Common myeloid progenitor, CD34-positive (primary cell): Measurements from ENCODE around the gene ATP6V0B.

Experiments
- CTCF ChIA-PET: fragments of 350-600 bp; sonication (Branson Sonifier 250); formaldehyde crosslinking; loops from one replicate; lab custom pipeline; 2021; ENCODE audit warnings: antibody characterized with exemption; lab: Charles Lee
- POLR2A ChIA-PET: fragments of 350-600 bp; sonication (Branson Sonifier 250); formaldehyde crosslinking; loops from one replicate; lab custom pipeline; 2021; ENCODE audit warnings: antibody characterized with exemption; lab: Charles Lee
- DNase-seq, 3 donors: peaks; one replicate each; pipeline versions ENCODE4 v3.0.0 to v3.0.0-alpha.2; 2013
- H3K27ac ChIP-seq, 2 experiments: 1 replicate in 1 of 2; 2 replicates in 1 of 2; pipeline ENCODE4 v1.7.0; 2013; ENCODE audit warnings: inconsistent platforms in 2 of 2, low read length in 2 of 2, mild to moderate bottlenecking in 2 of 2, low read depth in 1 of 2, moderate library complexity in 1 of 2; ENCODE audit not compliant: severe bottlenecking in 2 of 2, insufficient read depth in 1 of 2, poor library complexity in 1 of 2
- H3K27me3 ChIP-seq, 5 experiments: replicated peaks in 2 of 5; 1 replicate in 3 of 5; 2 replicates in 2 of 5; pipeline versions ENCODE4 v1.6.1 to v1.7.0; 2013; ENCODE audit warnings: low read length in 4 of 5, mild to moderate bottlenecking in 2 of 5, moderate library complexity in 2 of 5, inconsistent platforms in 1 of 5; ENCODE audit not compliant: insufficient read depth in 5 of 5, control insufficient read depth in 4 of 5
- H3K36me3 ChIP-seq, 4 experiments: 1 replicate in 2 of 4; 2 replicates in 2 of 4; pipeline versions ENCODE4 v1.6.1 to v1.7.0; 2013; ENCODE audit warnings: low read length in 3 of 4, control low read depth in 1 of 4, mild to moderate bottlenecking in 1 of 4; ENCODE audit not compliant: control insufficient read depth in 4 of 4, insufficient read depth in 4 of 4
- H3K4me1 ChIP-seq, 4 experiments: 1 replicate in 3 of 4; 2 replicates in 1 of 4; pipeline versions ENCODE4 v1.6.1 to v1.7.1; 2013; ENCODE audit warnings: low read length in 3 of 4, mild to moderate bottlenecking in 3 of 4, control low read depth in 1 of 4, inconsistent platforms in 1 of 4, moderate library complexity in 1 of 4; ENCODE audit not compliant: control insufficient read depth in 4 of 4, insufficient read depth in 4 of 4; ENCODE audit errors: control extremely low read depth in 1 of 4
- H3K4me3 ChIP-seq, 7 experiments: 1 replicate in 4 of 7; 2 replicates in 3 of 7; pipeline versions ENCODE4 v1.5.1 to v1.7.0; 2013; ENCODE audit warnings: mild to moderate bottlenecking in 7 of 7, low read length in 6 of 7, moderate library complexity in 6 of 7, inconsistent platforms in 2 of 7, low read depth in 2 of 7, control low read depth in 1 of 7; ENCODE audit not compliant: insufficient read depth in 4 of 7, control insufficient read depth in 1 of 7; ENCODE audit errors: extremely low read depth in 1 of 7
- H3K9me3 ChIP-seq, 5 experiments: 1 replicate in 4 of 5; 2 replicates in 1 of 5; pipeline versions ENCODE4 v1.6.1 to v1.7.1; 2013; ENCODE audit warnings: low read length in 4 of 5, mild to moderate bottlenecking in 2 of 5, inconsistent platforms in 1 of 5, low read depth in 1 of 5, moderate library complexity in 1 of 5; ENCODE audit not compliant: control insufficient read depth in 4 of 5, insufficient read depth in 2 of 5; ENCODE audit errors: control extremely low read depth in 1 of 5
- WGBS: methylation state at CpG from one replicate; pipeline ENCODE4 v1.1.5; 2013; ENCODE audit not compliant: insufficient coverage; 5-methylcytosine and 5-hydroxymethylcytosine counted together

The ATP6V0B gene

DNA sequence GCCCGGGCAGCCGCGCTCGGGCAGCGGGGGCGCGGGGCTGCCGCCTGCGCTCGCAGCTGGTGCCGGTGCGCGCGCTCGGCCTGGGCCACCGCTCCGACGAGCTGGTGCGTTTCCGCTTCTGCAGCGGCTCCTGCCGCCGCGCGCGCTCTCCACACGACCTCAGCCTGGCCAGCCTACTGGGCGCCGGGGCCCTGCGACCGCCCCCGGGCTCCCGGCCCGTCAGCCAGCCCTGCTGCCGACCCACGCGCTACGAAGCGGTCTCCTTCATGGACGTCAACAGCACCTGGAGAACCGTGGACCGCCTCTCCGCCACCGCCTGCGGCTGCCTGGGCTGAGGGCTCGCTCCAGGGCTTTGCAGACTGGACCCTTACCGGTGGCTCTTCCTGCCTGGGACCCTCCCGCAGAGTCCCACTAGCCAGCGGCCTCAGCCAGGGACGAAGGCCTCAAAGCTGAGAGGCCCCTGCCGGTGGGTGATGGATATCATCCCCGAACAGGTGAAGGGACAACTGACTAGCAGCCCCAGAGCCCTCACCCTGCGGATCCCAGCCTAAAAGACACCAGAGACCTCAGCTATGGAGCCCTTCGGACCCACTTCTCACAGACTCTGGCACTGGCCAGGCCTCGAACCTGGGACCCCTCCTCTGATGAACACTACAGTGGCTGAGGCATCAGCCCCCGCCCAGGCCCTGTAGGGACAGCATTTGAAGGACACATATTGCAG lies 38.2 kb upstream of the ATP6V0B start:
- Histone ChIP-seq H3K27ac (no peak overlapping the region), H3K27me3 (peaks cover 0 to 26% (median 3%) of the 10 kb centered on the region in 5 experiments), H3K4me3 (peak overlapping the region; percentile 9 to 79 (median 42)), H3K36me3 (no peaks in the 10 kb centered on the region), H3K9me3 (no peaks in the 10 kb centered on the region), H3K4me1 (peaks cover 0 to 37% (median 25%) of the 10 kb centered on the region in 4 experiments)
- WGBS = 14% methylated on average over 46 of the region's 56 CpGs
- ChIA-PET POLR2A (interaction anchor here (0.9 kb wide), 1 partner anchor 10 kb away, joined by 3 read pairs; the partner anchor contains the start of gene IPO13), CTCF (interaction anchor here (0.8 to 8.3 kb wide), 4 partner anchors 10 to 172 kb away, joined by 3 to 247 read pairs (median 74); partner anchors contain the start of gene IPO13)
- DNase-seq = peak; percentile 25 to 76 (median 62)

- POLR2A ChIA-PET = interaction anchor here (0.9 kb wide), 1 partner anchor 10 kb away, joined by 3 read pairs; the partner anchor contains the start of gene IPO13
- no peak overlapping the region for H3K27ac ChIP-seq
- H3K4me1 ChIP-seq = peaks cover 0 to 37% (median 25%) of the 10 kb centered on the region in 4 experiments
- no peak for DNase-seq
- peaks cover 0 to 3% (median 0%) of the 10 kb centered on the region in 4 experiments for H3K36me3 ChIP-seq
- no peaks in the 10 kb centered on the region for H3K9me3 ChIP-seq
- H3K4me3 ChIP-seq = no peak overlapping the region
- 85% methylated on average over 6 of the region's 8 CpGs for WGBS
- CTCF ChIA-PET = interaction anchor here (0.5 to 6.0 kb wide), 4 partner anchors 10 to 173 kb away, joined by 3 to 120 read pairs (median 15); partner anchors contain the start of gene IPO13
- H3K27me3 ChIP-seq = peaks cover 0 to 26% (median 3%) of the 10 kb centered on the region in 5 experiments
Observed at GRCh38 chr1:43937179-43937865, 37.4 kb upstream of the ATP6V0B start.

DNA sequence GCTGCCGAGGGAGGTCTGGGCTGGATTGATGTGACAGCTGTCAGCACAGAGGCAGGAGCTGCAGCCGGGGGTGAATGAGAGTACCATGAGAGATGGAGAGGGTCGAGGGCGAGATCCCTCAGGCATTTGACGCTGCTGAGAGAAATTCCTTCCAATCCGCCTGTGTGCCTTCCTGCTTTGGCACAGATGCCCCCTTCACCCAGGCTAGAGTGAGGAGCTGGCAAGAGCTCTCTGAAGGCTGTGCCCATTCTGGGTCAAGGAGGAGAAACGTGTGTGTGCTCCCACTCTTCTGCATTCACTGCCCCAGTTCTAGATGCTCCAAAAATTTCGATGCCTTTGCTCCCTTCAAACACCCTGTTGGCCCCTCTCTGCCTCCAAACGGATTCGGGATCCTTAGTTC lies 36.4 kb upstream of the ATP6V0B start:
- POLR2A ChIA-PET = no interaction called here
- no peak for DNase-seq
- Histone ChIP-seq H3K27me3 (peaks cover 0 to 20% (median 3%) of the 10 kb centered on the region in 5 experiments), H3K9me3 (no peaks in the 10 kb centered on the region), H3K27ac (no peak overlapping the region), H3K4me3 (no peak overlapping the region), H3K36me3 (peaks cover 0 to 3% (median 0%) of the 10 kb centered on the region in 4 experiments), H3K4me1 (peaks cover 0 to 30% (median 21%) of the 10 kb centered on the region in 4 experiments)
- CTCF ChIA-PET = interaction anchor here (0.9 to 4.1 kb wide), 3 partner anchors 8 to 174 kb away, joined by 3 to 27 read pairs (median 7); no protein-coding TSS in a partner anchor
- 95% methylated on average over 10 of the region's 10 CpGs for WGBS

GRCh38 chr1:43938892-43939587 lies 35.7 kb upstream of the ATP6V0B start:
- peaks cover 0 to 13% (median under 1%) of the 10 kb centered on the region in 5 experiments for H3K27me3 ChIP-seq
- DNase-seq = no peak
- H3K27ac ChIP-seq = no peak overlapping the region
- ChIA-PET CTCF (interaction anchor here (2.0 to 4.1 kb wide), 2 partner anchors 9 to 175 kb away, joined by 7 to 27 read pairs; no protein-coding TSS in a partner anchor), POLR2A (no interaction called here)
- H3K4me1 ChIP-seq = peaks cover 0 to 23% (median 14%) of the 10 kb centered on the region in 4 experiments
- 95% methylated on average over 2 of the region's 3 CpGs for WGBS
- H3K9me3 ChIP-seq = no peaks in the 10 kb centered on the region
- peaks cover 0 to 3% (median 0%) of the 10 kb centered on the region in 4 experiments for H3K36me3 ChIP-seq
- no peak overlapping the region for H3K4me3 ChIP-seq

DNA sequence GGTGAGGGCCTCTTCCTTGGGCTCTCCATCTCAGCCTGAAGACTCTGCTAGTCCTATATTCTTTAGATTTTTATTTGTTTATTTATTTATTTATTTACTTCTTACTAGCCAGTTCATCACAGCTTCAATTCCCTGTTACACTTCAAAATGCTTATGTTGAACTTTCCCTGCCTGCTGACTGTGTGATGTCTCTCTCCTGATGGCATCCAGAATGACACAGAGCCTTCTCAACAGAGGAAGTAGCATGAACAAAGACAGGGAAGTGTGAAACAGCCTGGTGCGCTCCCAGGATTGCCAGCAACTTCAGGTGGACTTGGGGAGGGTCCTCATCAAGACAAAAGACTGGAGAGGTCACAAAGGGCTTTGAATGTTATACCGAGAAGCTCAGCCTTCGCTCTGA lies 32.3 kb upstream of the ATP6V0B start:
- ChIA-PET CTCF (interaction anchor here (9.4 kb wide), 1 partner anchor 8 kb away, joined by 120 read pairs; the partner anchor contains the start of gene ARTN), POLR2A (interaction anchor here (0.6 kb wide), 1 partner anchor 785 kb away, joined by 3 read pairs; no protein-coding TSS in a partner anchor)
- peaks cover 0 to 25% (median 15%) of the 10 kb centered on the region in 4 experiments for H3K4me1 ChIP-seq
- DNase-seq = no peak
- WGBS = 92% methylated on average over 2 of the region's 3 CpGs
- peaks cover 0 to 3% (median 0%) of the 10 kb centered on the region in 4 experiments for H3K36me3 ChIP-seq
- no peak overlapping the region for H3K27ac ChIP-seq
- no peaks in the 10 kb centered on the region for H3K27me3 ChIP-seq
- H3K9me3 ChIP-seq = no peaks in the 10 kb centered on the region
- no peak overlapping the region for H3K4me3 ChIP-seq

- POLR2A ChIA-PET = no interaction called here
- H3K9me3 ChIP-seq = no peaks in the 10 kb centered on the region
- WGBS = 91% methylated on average over 1 of the region's 1 CpG
- peak overlapping the region in 2 of 7 experiments; percentile 18 to 54 for H3K4me3 ChIP-seq
- peak overlapping the region in 1 of 2 experiments; percentile 18 for H3K27ac ChIP-seq
- CTCF ChIA-PET = interaction anchor here (1.0 to 9.4 kb wide), 5 partner anchors 10 to 377 kb away, joined by 3 to 120 read pairs (median 7); partner anchors contain the start of gene ARTN
- H3K27me3 ChIP-seq = no peaks in the 10 kb centered on the region
- no peak for DNase-seq
- peaks cover 6 to 37% (median 23%) of the 10 kb centered on the region in 4 experiments for H3K4me1 ChIP-seq
- H3K36me3 ChIP-seq = peaks cover under 1 to 9% (median 7%) of the 10 kb centered on the region in 4 experiments
Observed at GRCh38 chr1:43944860-43945259, 29.9 kb upstream of the ATP6V0B start.
